GDM1 (cell line): ENCODE results near the gene TUBAL3.

ENCODE experiments used
- DNase-seq: peaks from one replicate; lab custom pipeline; 2025; lab: John Stamatoyannopoulos, UW

TUBAL3 gene

DNA sequence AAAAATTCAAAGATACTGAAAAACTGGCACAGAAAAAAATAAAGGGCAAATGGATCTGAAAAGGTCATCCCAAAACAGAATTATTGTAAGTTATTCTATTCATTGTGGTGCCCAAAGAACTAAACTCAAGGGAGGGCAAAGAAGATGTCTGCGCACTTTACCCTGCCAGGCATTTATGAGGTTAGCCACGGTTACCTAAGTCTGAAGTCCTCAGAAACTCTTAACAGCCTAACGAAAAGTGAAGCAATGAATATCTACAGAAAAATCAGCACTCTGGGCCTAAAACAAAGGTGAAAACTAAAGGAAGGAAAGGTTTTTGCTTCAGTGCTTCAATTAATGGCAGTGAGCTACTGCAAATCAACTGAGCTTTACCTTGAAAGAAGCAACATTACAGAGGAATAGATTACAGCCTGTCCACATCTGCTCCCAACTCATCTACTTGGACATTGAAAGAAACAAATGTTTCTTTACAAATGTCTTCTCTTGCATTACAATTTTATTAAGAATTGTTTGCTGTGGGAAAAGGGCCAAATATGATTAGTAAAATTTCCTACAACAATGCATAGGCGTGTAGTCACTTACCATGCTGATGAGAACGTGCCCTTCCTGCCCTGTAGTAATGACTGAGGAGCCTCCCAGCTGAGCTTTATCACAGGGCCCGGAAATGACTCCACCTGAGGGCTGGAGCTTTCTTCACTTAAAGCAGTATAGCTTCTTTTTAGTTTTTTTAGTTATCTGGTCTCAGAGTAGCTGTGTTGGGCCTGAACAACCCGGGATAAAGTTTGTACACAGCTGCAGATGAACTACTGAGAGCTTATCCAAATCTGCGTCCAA is at the start of gene TUBAL3:
TUBAL3 (minus strand) TSS at position 621 of the 834 bp plus-strand sequence; CDS start at position 585, 36 bp downstream.
- no peak for DNase-seq

DNA sequence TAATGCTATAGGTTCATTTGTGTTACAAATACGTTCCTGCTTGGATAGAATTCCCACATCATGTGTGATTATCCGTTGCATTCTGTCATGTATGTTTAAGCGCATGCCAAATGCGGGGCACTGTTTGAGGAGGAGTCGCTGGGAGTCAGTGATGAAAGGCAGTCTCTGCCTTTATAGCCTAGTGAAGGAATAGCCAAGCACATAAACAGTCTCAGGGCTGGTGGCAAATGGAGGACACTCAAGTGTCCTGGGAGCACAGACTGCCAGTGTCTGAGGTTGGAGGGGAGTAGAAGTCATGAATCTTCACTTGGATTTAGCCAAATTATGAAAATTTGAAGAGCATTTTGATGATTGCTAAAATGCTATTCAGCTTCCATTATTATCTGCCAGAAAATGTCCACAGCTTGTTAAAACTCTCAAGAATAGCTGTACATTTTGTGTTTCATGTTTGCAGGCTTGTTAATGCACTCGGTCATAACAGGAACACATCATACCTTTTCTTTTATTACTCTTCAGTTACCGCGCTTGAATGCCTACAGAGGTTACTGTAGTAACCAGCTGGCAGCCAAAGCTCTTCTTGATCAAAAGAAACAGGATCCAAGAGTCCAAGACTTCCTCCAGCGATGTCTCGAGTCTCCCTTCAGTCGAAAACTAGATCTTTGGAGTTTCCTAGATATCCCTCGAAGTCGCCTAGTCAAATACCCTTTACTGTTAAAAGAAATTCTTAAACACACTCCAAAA is 49.3 kb upstream of the TUBAL3 start:
- DNase-seq, result no peak

DNA sequence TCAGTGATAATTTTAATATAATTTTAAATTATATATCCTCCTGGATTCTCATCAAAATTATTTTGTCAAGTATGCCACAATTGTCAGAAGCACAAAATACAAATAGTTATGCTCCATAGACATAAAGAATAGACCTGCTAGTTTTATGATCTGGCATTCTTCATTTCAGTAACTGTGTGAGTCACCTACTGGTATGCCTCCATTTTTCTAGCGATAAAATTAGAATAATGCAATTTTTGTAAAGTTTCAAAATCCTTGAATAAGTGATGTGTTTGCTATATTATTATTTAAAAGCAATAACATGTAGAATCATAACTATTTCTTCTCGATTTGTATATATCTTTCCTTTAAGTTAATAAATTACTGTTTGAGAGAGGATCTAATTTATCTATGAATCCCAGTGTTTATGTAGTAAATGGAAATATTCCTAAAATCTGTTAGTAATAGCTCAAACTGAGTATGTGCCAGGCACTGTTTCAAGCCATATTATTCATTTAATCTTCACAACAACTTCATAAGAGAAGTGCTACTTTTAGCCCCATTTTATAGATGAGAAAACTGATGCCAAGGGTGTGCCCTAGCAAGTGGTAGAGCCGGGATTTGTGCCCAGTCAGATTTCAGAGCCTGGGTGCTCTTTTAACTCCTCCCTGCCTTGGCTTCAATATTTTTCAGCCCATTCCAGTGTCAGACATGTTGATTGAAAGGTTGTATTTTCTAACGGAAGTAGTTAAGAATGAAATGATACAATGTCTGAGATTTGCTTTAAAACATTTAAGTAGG is 46.2 kb upstream of the TUBAL3 start:
- DNase-seq, result no peak

DNA sequence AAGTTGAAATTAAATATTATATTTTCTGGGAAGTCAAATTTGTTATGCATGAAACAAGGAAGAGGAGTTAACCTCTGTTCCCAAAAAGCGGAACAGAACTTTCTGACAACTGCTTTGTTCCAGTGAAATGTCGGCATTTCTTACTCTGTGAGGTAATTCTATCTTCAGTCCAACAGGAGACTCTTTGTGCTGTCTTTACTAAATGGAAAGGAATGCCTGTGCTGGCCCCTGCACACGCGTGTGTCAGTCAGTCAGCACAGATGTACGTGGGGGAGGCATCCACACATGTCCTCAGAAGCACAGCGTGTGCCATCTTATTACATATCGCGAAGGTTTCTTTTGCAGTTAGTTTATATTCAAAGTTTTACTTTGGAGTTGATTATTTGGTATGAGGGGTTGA is 45.2 kb upstream of the TUBAL3 start:
- no peak for DNase-seq

DNA sequence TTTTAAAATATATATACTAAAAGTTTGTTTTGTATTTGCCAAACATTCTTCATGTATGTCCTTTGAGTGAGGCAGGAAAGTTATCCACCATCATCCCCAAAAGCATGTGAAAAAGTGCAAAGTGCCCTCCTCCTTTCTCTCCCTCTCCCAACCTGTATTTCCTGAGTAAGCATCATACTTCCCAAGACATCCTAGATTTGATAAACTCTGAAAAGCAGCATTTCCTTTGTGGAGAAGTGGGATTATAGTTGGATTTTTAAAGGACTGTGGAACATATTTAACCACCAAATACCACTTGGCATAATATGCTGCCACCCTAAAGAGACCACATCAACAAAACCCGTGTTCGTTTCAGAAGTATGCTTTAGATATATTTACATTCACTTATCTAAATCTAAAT is 44.6 kb upstream of the TUBAL3 start:
- DNase-seq, result no peak

DNA sequence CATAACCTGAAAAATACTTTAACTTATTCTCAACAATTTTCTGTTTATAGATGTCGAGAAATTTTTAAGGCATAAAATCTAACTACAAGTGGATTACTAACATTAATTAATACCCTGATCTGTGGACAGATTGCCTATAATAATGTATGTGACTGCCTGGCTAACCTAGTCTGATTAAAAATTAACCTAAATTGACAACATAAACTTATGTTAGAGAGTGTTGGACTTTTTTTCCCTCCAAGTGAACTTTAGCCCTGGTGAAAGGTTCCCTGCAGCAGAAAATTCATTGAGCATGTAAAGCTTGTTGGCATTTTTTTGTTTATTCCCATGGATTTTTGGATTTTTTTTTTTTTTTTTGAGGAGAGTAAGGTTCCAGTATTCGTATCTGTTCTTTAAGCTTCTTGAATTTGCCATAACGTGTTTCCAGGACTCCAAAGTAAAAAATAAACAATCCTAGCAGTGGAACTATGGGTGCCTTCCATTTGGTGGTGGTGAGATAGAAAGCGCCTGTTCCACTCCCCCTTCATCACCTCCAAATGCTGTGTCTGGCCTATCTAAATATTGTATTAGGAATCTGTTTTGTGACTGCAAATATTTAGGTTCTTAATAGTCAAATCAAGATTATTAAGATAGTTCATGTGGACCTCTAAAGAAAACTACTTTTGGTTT is 43.8 kb upstream of the TUBAL3 start:
- DNase-seq, result no peak

DNA sequence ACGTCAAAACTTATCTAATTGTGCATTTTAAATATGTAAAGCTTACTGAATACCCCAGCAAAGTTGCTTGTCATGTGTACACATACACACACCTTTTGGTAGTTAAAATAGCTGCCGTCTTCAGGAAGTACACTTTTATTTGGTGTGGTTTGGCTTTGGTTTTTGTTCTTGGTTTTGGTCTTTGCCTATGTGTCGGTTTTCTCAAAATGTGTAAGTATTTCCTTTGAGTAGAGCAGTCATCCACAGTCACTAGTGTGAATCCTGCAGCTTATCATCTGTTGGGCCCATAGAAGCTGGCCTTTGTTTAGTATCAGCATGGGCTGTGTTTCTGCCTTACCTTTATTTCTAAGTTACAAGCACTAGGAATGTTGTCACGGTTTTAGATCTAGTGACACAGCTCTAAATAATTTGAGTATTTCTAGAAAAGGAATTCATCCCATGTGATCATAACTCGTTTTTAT is 43.0 kb upstream of the TUBAL3 start:
- DNase-seq, result no peak

DNA sequence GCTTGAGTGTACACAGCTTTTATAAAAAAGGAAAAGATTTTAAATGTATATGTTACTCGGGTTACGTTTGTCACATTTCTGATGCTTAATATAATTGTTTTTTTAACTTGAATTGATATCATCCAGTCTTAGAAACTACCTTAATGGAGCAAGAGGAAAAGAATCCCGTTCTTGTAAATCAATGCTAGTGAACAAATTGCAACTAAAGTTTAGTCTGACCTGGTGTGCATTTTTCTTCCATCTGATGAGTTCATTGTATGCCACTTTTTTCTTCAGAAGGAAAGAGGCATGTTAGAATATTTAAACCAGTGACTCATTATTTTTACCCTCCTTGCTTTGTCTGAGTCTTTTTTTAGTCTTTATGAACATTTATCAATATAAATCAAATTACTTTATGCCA is 42.4 kb upstream of the TUBAL3 start:
- DNase-seq, result no peak

- DNase-seq, result peak; percentile 84
Observed at GRCh38 chr10:5446390-5446926, 41.8 kb upstream of the TUBAL3 start.

DNA sequence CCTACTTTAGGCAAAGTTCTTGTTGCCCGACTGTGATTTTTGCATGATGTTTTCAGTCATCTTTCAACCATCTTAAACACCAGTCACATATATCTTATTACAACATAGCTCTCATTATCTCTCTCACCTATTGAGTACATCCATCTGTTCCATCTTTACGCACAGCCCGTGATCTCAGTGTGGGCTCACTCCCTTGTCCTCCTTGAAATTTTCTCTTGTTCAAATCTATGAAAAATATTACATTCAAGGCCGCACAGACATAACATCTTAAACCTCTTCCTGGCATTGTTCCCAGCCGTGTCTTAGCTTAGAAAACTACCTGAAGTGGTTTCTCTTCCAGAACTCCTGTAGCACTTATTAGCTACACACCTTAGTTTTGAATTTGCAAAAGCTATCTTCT is 40.4 kb upstream of the TUBAL3 start:
- DNase-seq, result no peak

- no peak for DNase-seq
Observed at GRCh38 chr10:5443429-5443828, 38.8 kb upstream of the TUBAL3 start.

DNA sequence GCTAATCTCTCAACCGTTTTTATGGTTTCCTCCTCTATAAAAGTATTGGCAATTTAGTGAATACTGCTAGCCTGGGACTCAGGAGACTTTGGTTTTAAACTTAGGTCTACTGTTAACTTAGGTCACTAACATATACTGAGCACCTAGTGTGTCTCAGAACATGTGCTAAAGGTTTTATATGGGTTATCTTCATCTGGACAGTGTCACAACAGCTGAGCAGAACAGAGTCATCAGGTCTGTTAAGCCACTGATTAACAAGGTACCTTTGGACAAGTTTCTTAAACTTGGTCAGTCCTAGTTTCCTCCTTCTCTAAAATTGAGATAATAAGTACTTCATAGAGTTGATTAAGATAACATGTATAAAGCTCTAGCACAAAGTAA is 38.4 kb upstream of the TUBAL3 start:
- no peak for DNase-seq

DNA sequence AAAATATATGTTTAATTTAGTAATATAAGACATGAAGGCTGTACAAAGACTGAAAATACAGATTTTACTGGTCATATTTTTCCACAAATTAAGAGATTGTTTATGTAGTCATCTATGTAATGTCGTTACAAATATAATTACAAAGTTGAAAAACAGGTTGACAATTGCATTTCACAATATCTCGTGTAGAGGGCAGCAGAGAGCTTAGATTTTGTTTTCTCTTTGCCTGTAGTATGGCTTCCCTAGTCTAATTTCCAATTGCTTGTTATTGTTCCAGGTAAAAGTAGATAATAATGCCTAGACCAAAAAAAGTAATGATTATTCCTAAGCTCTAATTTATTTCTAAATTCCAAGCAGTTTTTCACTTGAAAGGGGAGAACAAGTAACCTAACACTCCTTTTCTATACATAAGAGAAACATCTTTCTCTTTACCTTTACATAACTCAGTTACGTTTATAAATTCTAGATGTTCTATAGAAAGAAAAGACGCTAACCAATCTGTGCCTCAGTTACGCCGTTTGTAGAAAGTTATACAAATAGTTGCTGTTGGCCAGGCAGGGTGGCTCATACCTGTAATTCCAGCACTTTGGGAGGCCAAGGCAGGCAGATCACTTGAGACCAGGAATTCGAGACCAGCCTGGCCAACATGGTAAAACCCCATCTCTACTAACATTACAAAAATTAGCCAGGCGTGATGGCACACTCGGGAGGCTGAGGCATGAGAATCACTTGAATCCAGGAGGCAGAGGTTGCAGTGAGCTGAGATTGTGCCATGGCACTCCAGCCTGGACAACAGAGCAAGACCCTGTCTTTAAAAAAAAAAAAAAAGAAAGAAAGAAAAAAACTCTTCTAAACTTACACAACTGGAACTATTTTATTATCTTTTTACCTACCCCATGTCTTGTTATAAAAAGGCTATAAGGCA is 37.7 kb upstream of the TUBAL3 start:
- no peak for DNase-seq

DNA sequence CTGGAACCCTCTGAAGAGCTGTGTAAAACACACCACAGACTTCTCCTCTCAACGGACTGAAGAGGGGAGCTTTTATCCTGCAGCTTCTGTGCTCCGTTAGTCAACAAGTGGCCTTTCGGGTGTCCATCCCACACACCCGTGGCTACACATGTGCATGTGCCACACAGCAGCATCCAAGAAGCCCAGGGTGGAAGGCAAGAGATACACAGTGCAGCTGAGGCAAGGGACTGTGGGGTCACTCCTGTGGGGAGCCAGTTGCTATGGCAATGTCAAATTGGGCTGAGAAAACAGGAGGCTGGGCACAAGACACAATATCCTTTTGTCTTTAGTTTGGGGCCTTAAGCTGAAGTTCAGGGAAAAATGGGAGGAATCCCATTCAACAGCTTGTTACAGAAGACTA is 36.5 kb upstream of the TUBAL3 start:
- no peak for DNase-seq

GRCh38 chr10:5440206-5440605 is 35.6 kb upstream of the TUBAL3 start:
- DNase-seq, result no peak

DNA sequence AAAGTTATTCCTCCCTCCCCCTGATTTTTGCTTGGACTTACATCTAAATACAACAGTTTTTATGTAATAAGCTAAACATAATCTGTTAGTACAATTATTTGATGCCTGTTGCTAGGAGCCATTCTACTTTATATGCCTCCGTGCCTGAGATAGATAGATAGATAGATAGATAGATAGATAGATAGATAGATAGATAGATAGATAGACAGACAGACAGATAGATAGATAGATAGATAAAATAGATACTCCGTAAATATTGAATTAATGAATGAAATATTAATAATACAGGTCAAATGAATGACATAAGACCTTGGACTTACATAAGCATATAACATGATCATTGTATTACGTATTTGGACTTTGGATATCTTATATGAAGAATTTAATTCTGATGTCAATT is 30.7 kb upstream of the TUBAL3 start:
- DNase-seq, result no peak

DNA sequence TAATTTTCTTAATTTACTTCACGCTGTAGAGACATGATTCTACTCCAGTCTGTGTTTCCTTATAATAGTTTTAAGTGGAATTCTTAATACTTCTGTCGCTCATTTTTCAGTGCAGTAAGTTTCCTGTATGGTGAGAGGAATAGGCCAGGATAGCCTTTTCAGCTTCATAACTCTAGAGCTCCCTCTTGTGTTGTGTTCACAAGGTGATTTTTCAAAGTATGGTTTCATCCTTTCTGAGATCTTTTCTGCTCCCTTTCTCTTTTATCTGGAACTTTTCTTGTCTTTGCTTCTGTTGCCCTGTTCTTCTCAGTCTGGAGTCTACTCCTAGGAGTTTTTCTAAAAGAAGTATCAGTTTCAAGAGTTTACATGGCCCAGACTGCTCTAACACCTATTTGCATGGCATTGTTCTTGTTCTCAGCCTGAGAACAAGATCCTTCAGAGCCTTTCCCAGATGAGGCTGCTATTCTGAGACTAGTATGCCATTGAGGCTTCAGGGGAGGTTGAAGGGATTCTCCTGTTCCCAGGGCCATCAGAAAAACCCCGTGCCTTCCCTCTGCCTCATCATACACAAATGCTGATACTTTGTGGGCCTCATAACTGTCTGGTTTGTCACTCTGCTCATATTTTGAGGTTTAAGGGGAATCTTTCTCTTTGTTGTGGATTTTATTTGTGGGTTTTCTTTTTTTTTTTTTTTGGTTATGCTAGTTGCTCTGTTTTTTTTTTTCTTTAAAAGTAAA is 29.6 kb upstream of the TUBAL3 start:
- peak; percentile 17 for DNase-seq

DNA sequence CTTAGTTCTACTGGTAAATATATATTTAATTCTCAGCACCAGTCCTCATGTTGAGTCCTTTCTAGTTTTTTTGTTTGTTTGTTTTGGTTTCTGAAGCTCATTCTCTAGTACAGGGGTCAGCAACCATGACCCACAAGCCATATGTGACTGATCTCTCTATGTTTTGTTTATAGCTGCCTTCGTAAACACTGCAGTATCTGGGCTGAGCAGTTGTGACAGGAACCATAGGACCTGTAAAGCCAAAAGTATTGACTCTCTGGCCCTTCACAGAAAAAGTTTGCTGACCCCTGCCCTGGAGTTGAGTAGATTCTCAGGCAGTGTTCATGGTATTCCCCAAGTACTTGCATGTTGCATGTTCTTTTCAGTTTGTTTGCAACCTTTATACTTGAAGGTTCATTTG is 28.6 kb upstream of the TUBAL3 start:
- DNase-seq, result no peak

DNA sequence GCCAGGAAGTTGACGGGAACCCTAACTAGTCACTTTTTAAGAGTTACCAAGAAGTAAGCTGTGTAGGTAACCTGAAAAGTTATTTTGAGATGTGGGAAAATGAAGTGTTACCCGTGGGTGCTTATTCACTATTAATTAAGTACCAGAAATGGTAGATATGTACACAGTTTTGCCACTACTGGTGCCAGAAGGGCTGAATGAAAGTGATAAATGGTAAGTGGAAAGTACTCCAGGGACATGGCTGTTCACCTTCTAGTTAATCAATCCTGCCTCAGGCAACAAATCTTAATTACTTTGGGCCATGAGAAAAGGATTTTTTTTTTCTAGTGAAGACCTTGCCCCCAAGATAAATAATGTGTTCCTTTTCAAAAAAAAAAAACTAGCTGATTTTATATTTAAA is 23.5 kb upstream of the TUBAL3 start:
- DNase-seq, result no peak

DNA sequence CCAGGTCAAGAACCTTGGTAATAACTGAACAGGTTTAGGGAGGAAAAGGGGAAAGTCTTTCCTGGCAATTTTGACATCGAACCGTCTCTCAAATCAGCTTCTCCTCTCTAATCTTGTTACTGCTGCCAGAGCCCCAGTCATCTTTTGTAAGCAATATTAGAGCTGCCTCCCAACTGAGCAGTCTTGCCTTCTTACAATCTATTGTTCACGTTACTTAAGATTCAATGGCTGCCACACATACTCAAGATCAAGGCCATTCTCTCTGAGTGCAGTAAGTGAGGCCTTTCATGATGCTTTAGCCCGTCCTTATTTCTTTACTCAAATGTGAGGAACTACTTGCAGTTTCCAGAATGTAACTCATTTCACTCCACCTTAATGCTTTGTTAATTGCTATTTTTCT is 20.1 kb upstream of the TUBAL3 start:
- DNase-seq, result no peak
